ENCODE results near the gene WBP4.

DNA sequence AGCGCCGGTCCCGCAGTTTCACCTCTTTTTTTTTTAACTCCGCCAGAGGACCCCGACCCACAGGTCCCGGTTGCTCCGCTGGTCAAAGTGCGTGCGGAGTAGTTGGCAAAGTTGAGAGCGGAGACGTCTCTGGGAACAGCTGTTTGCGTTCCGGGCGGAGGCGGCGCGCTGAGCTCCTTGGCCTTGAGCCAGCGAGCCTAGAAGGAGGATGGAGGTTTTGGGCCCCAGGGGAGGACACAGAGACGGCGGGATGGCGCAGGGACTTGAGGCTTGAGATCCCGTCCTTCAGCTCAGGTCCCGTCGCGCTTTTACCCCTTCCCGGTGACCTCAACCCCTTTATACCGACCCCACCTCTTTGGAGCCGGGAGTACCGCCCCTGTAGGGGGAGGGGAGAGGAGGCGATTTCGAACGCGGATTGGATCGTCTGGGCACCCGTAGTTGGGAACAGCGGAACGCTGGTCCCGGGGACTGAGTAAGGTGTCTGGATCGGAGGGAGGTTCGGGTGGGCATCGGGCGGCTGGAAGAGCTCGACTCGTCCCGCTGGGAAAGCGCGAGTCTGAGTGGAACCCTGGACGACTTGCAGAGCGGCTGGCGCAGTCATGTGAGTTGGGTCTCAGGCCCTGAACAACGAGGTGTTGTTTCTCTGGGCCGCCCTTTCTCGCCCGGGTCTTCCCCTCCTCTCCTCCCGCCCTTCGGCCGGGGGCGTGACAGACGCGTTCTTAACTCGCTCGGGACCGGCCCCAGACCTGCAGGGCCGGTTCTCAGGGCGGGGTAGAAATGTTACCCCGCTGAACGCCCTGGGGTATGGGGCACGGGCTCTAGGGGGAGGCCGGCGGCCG, at the start of gene WBP4:
- TF ChIP-seq CTBP1 (IDR thresholded peaks at IDR 0.05; ENCODE audit: borderline replicate concordance) (peak; percentile 64; the same call in 1 of the 2 replicates), FOXA1 (IDR thresholded peaks at IDR 0.05) (no peak), SP1 (IDR thresholded peaks at IDR 0.05) (no peak), FOXM1 (IDR thresholded peaks at IDR 0.05; ENCODE audit: borderline replicate concordance) (no peak), FOXK2 (IDR thresholded peaks at IDR 0.05) (no peak), HDGF (IDR thresholded peaks at IDR 0.05; ENCODE audit: borderline replicate concordance) (no peak), SUZ12 (IDR thresholded peaks at IDR 0.05) (no peak), NFRKB (IDR thresholded peaks at IDR 0.05) (no peak), PKNOX1 (IDR thresholded peaks at IDR 0.05) (peak; percentile 37; the same call in 1 of the 2 replicates), L3MBTL2 (conservative IDR thresholded peaks at IDR 0.05) (peak; percentile 42; the same call in 1 of the 2 replicates), ZNF384 (IDR thresholded peaks at IDR 0.05) (no peak), ELF4 (IDR thresholded peaks at IDR 0.05) (peak; percentile 8; the same call in 1 of the 2 replicates)

Measured in HEK293T (cell line).